ENCODE measurements around the gene FBXL14.
"Not testable (repeated sequence)": the region's sequence is repeated elsewhere in the genome, so short reads cannot be mapped to it uniquely, and the experiment has no call there.

FBXL14 gene

DNA sequence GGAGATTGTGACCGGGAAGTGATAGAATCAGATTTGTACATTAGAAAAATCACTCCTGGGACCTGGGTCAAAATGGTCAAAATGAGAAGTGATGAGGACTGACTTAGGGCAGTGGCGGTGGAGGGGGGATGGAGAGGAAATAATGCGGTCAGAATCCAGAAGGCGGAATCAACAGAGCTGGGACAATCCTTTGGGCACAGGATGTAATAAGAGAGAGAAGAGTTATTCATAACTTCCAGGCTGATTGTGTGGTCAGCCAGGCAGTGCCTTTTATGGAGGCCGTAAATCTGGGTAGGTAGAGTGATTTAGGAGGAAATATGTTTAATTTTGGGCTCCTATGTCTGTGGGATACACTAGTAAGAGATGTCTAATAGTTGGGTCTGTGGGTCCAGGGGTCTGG, 21.6 kb downstream of the FBXL14 start:
- no peak for DNase-seq (ENCODE audit: low spot score)

DNA sequence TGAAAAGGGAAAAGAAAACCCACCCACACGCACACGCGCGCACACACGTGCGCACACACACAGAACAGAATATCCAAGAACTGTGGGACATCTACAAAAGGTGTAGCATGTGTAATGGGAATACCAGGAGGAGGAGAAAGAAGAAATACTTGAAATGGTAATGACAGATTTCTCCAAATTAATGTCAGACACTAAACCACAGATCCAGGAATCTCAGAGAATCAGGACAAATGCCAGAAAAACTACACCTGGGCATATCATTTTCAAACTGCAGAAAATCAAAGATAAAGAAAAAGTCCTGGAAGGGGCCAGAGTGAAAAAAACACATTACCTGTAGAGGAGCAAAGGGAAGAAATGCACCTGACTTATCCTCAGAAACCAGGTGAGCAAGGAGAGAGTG, 26.5 kb downstream of the FBXL14 start:
- DNase-seq (ENCODE audit: low spot score), result no peak

DNA sequence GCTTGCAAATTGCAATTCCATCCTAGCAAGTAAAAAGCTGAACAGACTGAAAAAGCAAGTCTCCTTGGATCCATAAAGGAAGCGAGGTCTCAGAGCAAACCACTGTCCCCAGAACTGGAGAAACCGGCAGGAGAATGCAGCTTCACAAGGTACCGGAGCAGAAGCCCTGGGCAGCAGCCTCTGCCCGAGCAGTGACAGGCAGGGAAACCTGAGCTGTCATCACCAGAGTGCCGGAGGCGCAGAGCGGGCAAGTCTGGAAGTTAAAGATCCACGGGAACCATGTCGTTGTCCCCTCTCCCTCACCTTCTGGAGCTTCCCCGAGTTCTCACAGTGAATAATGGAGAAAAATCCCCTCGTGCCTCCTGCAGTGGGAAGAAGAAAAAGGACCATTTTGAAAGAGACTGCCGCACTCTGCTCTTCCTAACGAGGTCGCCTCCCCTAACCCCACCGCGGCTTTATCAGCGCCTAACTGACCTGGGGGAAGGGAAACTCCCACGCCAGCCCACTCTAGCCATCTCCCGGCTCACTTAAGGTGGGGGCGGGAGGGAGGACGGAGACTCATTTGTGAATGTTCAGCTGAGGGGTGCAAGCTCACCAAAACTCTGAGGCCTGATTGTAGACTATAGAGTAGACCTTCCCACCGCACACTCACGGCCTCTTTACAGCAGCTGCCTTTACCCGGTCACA, 27.8 kb downstream of the FBXL14 start:
- DNase-seq (ENCODE audit: low spot score), result no peak

DNA sequence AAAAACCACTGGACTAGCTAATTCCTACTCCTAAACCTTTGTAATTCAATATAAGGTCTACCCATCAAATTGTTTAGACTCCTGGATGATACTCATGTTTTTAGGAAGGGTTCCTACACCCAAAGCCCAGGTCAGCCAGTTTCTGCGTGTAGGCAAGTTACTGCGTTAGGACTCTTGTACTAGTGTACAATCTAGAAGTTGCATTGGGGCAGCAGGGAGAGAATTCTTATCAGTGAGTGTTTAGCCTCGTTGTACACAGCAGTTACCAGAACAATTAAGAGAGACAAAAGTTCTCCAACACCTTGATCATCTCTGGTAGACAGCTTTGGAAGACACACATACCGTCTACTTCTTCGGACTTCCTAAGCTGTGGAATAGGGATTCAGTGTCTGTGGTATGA, 29.2 kb downstream of the FBXL14 start:
- DNase-seq (ENCODE audit: low spot score), result no peak

DNA sequence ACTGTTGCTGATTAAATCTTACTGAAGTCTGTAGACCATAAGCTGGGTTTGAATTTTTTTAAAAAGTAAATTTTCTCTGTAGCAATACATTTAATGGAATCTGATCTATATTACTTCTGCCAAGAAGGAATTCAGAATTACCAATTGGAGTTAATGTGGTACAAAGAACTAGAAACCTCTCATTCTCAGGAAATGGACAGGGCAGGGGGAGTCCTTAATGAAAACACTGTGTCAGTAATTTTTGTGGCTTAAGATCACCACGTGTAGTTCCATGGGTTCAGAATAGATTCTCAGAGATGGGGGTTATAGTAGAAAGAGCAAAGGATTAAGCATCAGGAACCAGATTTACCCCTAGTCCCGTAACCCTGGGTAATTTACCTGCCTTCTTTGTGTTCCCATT, 30.3 kb downstream of the FBXL14 start:
- DNase-seq (ENCODE audit: low spot score), result no peak

- no peak for DNase-seq (ENCODE audit: low spot score)
Measured at GRCh38 chr12:1562813-1563407, 31.5 kb downstream of the FBXL14 start.

DNA sequence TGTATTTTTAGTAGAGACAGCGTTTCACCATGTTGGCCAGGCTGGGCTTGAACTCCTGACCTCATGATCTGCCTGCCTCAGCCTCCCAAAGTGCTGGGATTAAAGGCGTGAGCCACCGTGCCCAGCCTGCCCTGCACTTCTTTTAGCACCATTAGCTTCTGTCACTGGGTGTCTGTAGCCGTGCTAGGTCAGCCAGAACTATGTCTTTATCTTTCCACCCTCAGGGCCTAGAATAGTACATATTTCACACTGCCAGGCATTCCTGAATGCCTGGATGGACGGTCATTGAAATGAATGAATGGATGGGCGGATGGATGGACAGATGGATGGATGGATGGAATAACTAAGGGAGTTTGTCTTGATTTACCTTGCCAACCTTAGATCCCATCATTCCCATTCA, 33.7 kb downstream of the FBXL14 start:
- DNase-seq (ENCODE audit: low spot score), result no peak

DNA sequence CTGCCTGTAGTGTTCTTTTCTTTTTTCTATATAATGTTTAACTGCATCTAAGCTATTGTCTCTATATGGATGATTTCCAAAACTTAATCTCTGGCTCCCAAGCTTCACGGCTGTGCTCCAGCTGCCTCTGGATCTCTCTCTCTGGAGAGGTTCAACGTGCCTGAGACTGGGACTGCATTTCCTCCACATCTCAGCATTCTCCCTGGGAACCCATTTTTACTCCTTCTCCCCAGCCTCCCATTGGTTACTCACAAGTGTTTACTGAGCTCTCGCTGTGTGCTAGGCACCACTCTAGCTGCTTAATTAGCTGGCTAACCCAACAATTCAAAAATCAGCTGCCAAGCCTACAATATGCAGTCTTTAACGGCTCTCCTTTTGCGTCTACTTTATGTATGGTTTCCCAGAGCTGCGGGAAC, 34.7 kb downstream of the FBXL14 start:
- no peak for DNase-seq (ENCODE audit: low spot score)

GRCh38 chr12:1558108-1558507, 36.3 kb downstream of the FBXL14 start:
- not testable (repeated sequence) for DNase-seq (ENCODE audit: low spot score)

DNA sequence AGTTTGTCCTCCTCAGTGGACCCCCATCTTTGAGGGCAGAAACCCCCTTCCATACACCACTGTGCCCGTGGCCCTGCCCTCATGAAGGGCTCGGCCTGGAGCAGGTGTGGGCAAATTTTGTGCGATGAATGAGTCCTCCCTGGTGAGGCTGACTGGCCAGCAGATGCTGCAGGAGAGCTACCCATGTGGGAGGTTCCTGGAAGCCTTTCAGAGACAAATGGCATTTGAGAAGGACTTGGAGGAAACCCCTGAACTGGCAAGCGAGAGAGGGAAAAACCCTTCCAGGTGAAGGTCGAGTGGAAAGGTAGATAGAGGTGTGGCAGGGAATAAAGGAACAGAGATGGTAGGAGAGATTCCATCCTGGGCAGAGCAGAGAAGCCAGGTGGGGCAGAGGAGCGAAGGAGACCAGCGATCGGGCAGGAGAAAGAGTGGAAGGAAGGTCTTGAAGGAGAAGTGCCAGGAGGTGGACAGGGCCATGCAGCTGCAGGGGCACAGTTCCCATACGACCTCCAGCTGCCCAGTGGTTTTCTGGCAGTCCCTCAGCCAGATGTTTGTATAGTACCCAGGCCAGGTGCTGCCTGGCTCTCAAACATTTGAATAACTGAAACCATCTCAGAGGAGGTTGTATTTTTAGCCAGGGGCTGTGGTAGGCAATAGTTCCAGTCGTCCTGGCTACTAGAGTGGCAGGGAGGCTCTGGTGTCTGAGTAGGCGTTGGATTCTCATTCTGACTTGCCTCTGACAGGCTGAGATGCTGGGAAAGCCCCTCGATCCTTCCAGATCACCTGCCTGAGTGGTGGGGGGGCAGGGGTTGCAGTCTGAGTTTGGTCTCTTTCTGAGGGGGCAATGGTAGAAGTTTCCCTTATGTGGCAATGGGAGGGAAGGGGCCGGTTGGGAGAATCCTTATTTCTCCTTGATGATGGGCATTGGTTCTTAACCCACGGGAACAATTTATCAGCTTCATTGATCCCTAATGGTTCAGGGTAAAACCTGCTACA, 40.1 kb downstream of the FBXL14 start:
- no peak for DNase-seq (ENCODE audit: low spot score)

DNA sequence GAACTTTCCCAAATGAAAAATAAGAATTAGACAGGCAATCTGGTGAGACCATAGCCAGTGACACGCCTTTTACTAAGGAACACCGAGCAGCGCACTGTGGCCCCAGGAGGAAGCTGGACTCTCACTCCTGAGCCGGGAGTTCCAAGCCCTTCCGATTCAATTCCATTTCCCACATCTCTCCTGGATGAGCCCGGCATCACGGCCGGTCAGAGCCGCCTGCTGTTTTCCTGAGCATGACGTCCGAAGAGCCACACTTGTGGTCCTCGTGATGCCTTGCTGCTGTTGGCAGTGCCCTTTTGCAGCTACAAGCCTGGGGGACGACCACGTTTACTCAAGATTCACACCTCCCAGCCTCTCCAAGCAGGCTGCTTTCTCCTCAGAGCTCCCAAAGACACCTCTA, 40.8 kb downstream of the FBXL14 start:
- no peak for DNase-seq (ENCODE audit: low spot score)

- no peak for DNase-seq (ENCODE audit: low spot score)
Measured at GRCh38 chr12:1552911-1553491, 41.4 kb downstream of the FBXL14 start.

DNA sequence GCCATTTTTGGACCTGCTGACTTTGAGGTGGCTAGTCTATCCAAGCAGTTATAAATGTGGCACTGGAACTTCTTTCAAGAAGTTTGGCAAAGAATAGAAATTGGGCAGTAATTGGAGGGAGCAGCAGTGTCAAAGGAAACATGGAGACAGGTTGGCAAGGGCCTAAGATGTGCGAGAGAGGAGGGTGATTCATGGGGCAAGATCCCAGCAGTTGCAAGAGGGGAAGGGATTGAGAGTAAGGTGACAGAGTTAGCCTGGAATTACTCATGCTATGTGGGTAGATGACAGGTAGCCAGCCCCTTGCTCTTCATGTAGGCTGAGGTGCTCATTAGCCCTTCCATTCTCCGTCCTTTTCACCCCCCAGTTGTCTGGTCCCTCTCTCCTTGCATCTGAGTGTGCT, 42.2 kb downstream of the FBXL14 start:
- no peak for DNase-seq (ENCODE audit: low spot score)

- no peak for DNase-seq (ENCODE audit: low spot score)
Measured at GRCh38 chr12:1551496-1551895, 42.9 kb downstream of the FBXL14 start.

DNA sequence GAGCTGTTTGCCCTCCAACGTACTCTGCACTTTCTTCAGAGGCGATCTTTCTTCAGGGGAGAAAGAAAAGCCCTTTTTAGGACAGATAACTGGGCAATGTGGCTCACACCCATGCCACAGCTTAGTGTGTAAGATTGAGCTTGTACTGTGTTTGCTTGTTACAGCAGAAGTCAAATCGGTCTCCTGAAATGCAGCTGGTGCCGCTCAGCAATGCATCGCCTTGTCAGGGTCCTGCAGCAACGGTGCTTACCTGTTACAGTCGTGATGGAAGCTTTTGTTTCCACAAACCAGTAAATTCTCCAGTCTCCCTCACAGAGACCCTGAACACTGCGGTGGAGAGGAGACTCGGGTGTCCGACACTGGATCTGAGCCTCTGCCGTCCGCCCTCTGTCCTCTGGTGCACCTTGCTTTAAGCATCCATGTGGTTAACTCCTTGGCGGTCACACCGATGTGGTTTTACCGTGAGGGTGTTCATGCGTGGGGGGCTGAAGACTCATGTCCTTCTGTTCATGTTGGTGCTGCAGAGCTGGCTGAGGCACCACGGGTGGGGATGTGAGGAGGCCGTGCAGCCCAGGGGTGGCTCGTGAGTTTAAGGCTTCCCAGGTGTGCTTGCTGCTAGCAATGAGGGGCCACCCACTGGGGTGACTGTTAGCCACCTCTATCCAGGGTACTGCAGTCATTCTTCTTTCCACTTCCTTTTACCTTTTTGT, 47.3 kb downstream of the FBXL14 start:
- no peak for DNase-seq (ENCODE audit: low spot score)

GRCh38 chr12:1544996-1545700, 49.2 kb downstream of the FBXL14 start:
- peak; percentile 59 for DNase-seq (ENCODE audit: low spot score)

- DNase-seq (ENCODE audit: low spot score), result no peak
Measured at GRCh38 chr12:1542599-1542998, 51.8 kb downstream of the FBXL14 start.

DNA sequence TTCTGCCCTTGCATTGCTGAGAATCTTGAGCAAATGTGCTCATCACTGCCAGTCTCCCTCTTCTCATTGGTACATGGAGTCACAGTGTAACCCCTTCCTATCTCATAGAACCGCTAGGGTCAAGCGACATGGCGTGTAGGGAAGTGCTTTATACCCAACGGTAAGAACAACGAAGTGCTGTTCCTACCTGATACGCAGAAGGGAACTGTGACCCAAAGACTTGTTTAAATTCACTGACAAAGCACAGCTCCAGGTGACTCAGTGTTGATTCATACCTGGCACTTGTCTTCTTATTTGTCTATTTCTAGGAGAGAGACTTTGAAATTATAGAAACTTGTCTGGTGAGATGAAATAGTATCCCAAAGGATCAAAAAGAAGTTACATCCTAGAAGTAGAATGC, 53.7 kb downstream of the FBXL14 start:
- DNase-seq (ENCODE audit: low spot score), result no peak

DNA sequence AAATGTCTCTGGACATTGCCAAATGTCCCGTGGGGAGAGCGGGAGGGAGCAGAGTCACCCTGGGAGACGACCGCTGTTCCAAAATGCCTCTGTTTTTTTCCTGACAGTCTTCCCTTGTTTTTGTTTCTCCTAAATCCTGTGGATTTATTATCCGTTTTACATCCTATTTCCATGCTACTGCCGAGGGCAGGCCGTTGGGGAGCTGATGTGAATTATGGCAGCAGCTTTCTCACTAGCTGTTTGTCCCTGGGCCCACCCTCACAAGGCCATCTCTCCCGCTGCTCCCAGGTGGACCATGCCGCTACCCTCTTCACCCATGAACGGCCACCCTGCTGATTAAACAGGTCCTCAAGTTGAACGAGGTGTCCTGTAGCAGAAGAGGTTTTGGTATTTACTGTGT, 55.2 kb downstream of the FBXL14 start:
- no peak for DNase-seq (ENCODE audit: low spot score)

DNA sequence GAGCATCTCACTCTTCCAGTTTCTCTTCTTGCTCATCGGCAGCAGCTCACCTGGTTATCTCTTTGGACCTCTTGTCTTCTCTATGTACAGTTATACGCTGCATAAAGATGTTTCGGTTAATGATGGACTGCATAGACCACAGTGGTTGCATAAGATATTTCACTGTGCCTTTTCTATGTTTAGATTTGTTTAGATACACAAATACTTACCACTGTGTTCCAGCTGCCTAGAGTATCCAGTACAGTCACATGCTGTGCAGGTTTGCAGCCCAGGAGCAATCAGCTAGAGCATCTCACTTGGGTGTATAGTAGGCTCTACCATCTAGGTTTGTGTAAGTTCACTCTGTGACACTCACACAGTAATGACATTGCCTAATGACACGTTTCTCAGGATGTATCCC, 57.6 kb downstream of the FBXL14 start:
- DNase-seq (ENCODE audit: low spot score), result no peak

DNA sequence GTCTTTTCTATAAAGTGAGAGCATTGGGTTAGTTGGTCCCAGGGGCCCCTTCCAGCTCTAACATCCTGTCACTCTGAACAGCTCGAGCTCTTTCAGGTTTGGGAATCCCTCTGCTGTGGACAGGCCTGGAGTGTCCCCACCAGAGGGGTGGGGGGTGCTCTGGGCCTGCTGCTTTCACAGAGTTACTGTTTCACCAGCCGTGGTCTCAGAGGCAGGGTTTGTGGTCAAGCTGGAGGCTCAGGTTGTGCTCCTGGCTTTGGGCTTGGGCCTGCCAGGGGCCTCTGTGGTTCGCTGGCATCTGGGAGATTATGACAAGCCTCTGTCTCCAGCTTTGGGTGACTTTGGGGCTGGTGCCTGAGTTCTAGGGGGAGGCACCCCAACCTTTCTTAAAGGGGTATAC, 59.6 kb downstream of the FBXL14 start:
- DNase-seq (ENCODE audit: low spot score), result no peak
